SH-SY5Y (cell line): ENCODE data around the gene PTPRM.

Source experiments
- GATA2 ChIP-seq: IDR thresholded peaks from 2 replicates; pipeline ENCODE4 v1.6.1; 2011; ENCODE audit warnings: mild to moderate bottlenecking, low read depth, low read length
- GATA3 ChIP-seq: IDR thresholded peaks from 2 replicates; pipeline ENCODE4 v1.6.1; 2011; ENCODE audit warnings: low read depth, mild to moderate bottlenecking, low read length, moderate library complexity

- TF ChIP-seq GATA2 (no peak), GATA3 (no peak)
These were observed 784.0 kb downstream of the PTPRM start for GRCh38 chr18:8351161-8351560.
